GM12878 (cell line): ENCODE results near the gene HDGF. TPM values are rescaled to one million over a fixed set of nuclear protein-coding genes. Genes with fewer than 3 reads are reported as not detected.

Experiments used
- BMI1 ChIP-seq: fragments of 450-650 bp; IDR thresholded peaks from 2 replicates; pipeline ENCODE4 v1.6.1; 2016; ENCODE audit warnings: mild to moderate bottlenecking, moderate library complexity, borderline replicate concordance
- CREM ChIP-seq: IDR thresholded peaks from 2 replicates; pipeline ENCODE4 v1.6.1; 2014; ENCODE audit warnings: antibody characterized with exemption, low read depth
- CTCF ChIP-seq, 3 experiments: IDR thresholded peaks in 2 of 3; conservative IDR thresholded peaks in 1 of 3; 2 replicates each; pipeline ENCODE4 v1.5.1; 2011; ENCODE audit warnings: low read depth in 3 of 3, low read length in 3 of 3, mild to moderate bottlenecking in 3 of 3, control low read depth in 2 of 3, moderate library complexity in 2 of 3, inconsistent platforms in 1 of 3, mixed read lengths in 1 of 3; ENCODE audit not compliant: control insufficient read depth in 2 of 3, insufficient read depth in 1 of 3; ENCODE audit errors: extremely low read depth in 1 of 3
- CUX1 ChIP-seq: IDR thresholded peaks from 2 replicates; pipeline ENCODE4 v1.6.1; 2012; ENCODE audit warnings: improper control_type of control experiment, low read depth, low read length; ENCODE audit not compliant: insufficient replicate concordance
- FOXK2 ChIP-seq: fragments of 450-650 bp; IDR thresholded peaks from 2 replicates; pipeline ENCODE4 v1.6.1; 2017; ENCODE audit warnings: mild to moderate bottlenecking, moderate library complexity
- IRF3 ChIP-seq: fragments of 450-650 bp; IDR thresholded peaks from 2 replicates; pipeline ENCODE4 v1.6.1; 2014; ENCODE audit warnings: mild to moderate bottlenecking
- MAX ChIP-seq: IDR thresholded peaks from 2 replicates; pipeline ENCODE4 v1.6.1; 2012; ENCODE audit warnings: low read depth, low read length, improper control_type of control experiment
- PBX3 ChIP-seq: IDR thresholded peaks from 2 replicates; pipeline ENCODE4 v1.6.1; 2011; ENCODE audit warnings: mild to moderate bottlenecking, low read depth, low read length, moderate library complexity; ENCODE audit not compliant: insufficient replicate concordance
- POLR2AphosphoS5 ChIP-seq: IDR thresholded peaks from 2 replicates; pipeline ENCODE4 v1.6.1; 2011; ENCODE audit warnings: mild to moderate bottlenecking, low read length, inconsistent platforms
- SIX5 ChIP-seq: IDR thresholded peaks from 2 replicates; pipeline ENCODE4 v1.6.1; 2011; ENCODE audit warnings: mild to moderate bottlenecking, low read depth, low read length, moderate library complexity; ENCODE audit not compliant: severe bottlenecking
- TCF12 ChIP-seq: IDR thresholded peaks from 2 replicates; pipeline ENCODE4 v1.6.1; 2011; ENCODE audit warnings: low read depth, mild to moderate bottlenecking, low read length
- YBX1 ChIP-seq: fragments of 450-650 bp; IDR thresholded peaks from 2 replicates; pipeline ENCODE4 v1.6.1; 2016; ENCODE audit warnings: antibody characterized with exemption
- ZBTB4 ChIP-seq: fragments of 450-650 bp; formaldehyde crosslinking; IDR thresholded peaks from 2 replicates; pipeline ENCODE4 v1.4.0; 2022; ENCODE audit warnings: mild to moderate bottlenecking, moderate library complexity
- polyA plus RNA-seq, 11 experiments: library from polyadenylated mRNA; depleted of rRNA in 4 of 11; unstranded in 6 of 11; stranded (reverse) in 5 of 11; fragments of >200 nt; fragmentation: Nextera tagmentation in 4 of 11; fragmentation: Illumina TruSeq in 1 of 11; extraction: Ambion mirVana in 4 of 11; extraction: Trizol in 1 of 11; gene quantifications; 1 replicate in 1 of 11; 2 replicates in 10 of 11; pipeline versions ENCODE4 v1.2.1 to v1.2.3, GENCODE V29; 2011 to 2016; ENCODE audit warnings: inconsistent platforms in 2 of 11, missing spikeins in 2 of 11, low read depth in 1 of 11
- total RNA-seq, 4 experiments: library from RNA; depleted of rRNA in 3 of 4; stranded (reverse); fragments of >200 nt in 3 of 4; fragmentation: Illumina TruSeq in 1 of 4; extraction: Trizol in 1 of 4; gene quantifications; 2 replicates each; pipeline versions ENCODE4 v1.2.1 to v1.2.3, GENCODE V29; 2013 to 2021

HDGF gene
- total and polyA plus RNA-seq, 10 of the 15 experiments (the other 5 are each of a cell fraction or from before 2014, with no cell fraction given): 28.3 to 372 (median 209) TPM

GRCh38 chr1:156751757-156752481 lies 444 bp upstream of the HDGF start (continued):
- peak; percentile 87 for TF ChIP-seq CUX1
- TF ChIP-seq FOXK2: no peak
- peak; percentile 89 for TF ChIP-seq MAX
- no peak for TF ChIP-seq POLR2AphosphoS5
- 0 out of 6 replicates have a peak, but pooled peaks of 1 of the 3 experiments have one; percentile 3 for TF ChIP-seq CTCF (IDR thresholded peaks at IDR 0.05 in 2 of 3, conservative IDR thresholded peaks at IDR 0.05 in 1 of 3; ENCODE audit: control insufficient read depth in 2 of 3, extremely low read depth in 1 of 3, insufficient read depth in 1 of 3, low read depth in 3 of 3, low read length in 3 of 3)
- no peak for TF ChIP-seq PBX3
- TF ChIP-seq ZBTB4 (CRISPR knock-in tag): no peak
- no peak for TF ChIP-seq TCF12
- TF ChIP-seq YBX1: no peak
- no peak for TF ChIP-seq BMI1
- TF ChIP-seq CREM: peak; percentile 77
- TF ChIP-seq IRF3: 0 out of 2 replicates have a peak, but pooled peaks have one; percentile 42
- TF ChIP-seq SIX5: peak; percentile 37
